Measurements from ENCODE around the gene MTERF4.

GRCh38 chr2:241062389-241063092 is 39.5 kb downstream of the MTERF4 start:
- TF ChIP-seq, protein P1, sequence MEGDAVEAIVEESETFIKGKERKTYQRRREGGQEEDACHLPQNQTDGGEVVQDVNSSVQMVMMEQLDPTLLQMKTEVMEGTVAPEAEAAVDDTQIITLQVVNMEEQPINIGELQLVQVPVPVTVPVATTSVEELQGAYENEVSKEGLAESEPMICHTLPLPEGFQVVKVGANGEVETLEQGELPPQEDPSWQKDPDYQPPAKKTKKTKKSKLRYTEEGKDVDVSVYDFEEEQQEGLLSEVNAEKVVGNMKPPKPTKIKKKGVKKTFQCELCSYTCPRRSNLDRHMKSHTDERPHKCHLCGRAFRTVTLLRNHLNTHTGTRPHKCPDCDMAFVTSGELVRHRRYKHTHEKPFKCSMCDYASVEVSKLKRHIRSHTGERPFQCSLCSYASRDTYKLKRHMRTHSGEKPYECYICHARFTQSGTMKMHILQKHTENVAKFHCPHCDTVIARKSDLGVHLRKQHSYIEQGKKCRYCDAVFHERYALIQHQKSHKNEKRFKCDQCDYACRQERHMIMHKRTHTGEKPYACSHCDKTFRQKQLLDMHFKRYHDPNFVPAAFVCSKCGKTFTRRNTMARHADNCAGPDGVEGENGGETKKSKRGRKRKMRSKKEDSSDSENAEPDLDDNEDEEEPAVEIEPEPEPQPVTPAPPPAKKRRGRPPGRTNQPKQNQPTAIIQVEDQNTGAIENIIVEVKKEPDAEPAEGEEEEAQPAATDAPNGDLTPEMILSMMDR (IDR thresholded peaks at IDR 0.05): no peak
- TF ChIP-seq POLR2A (IDR thresholded peaks at IDR 0.05): no peak

Measured in prostate gland (tissue), 2 donors.